Right lobe of liver (tissue), 4 donors: ENCODE results near the gene PIGZ.

Experiments
- CTCF ChIP-seq, 4 donors: fragments of 200-600 bp in 3 of 4; fragments of 450-650 bp in 1 of 4; IDR thresholded peaks; one replicate each; pipeline versions ENCODE4 v1.5.1 to v1.8.0; 2016 to 2022; ENCODE audit warnings: antibody characterized with exemption in 4 of 4, mild to moderate bottlenecking in 2 of 4
- POLR2A ChIP-seq: fragments of 450-650 bp; IDR thresholded peaks from one replicate; pipeline ENCODE4 v1.6.1; 2017; ENCODE audit warnings: antibody characterized with exemption, mild to moderate bottlenecking
- donor health status: DM: no; HTN: no; CAD: no.
- donor health status: DM: no; HTN: no; CAD: no.
- donor health status: DM: no; HTN: yes; CAD: no.

DNA sequence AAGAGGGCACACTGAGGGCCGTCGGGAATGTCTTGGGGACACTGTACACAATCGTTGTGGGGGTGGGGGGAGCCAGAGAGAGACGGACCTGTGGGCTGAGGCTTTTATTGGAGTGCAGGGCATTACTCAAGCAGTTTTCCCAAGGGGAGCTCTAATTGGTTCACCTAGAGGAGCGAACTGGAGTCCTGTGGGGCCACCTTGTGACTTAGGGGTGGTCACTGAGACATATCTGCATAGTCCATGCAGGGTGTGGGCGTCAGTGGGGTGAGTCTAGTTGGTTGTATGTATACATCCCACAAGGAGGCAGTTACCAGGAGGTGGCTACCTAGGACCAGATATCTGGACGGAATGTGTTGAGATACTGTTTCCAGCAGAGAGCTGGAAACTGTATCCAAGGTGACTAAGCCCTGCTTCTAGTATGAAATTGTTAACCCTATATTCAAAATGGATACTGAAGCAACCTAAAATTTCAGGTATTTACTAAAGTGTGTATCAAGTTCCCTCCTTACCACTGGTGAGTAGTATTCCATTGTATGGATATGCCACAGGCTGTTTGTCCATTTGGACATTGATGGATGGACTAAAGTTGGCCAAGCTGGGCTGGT is 2.6 kb upstream of the PIGZ start:
- TF ChIP-seq CTCF (IDR thresholded peaks at IDR 0.05) (no peak), POLR2A (no peak)
